ENCODE measurements around the gene SLC19A1. TPM values are rescaled to one million over a fixed set of nuclear protein-coding genes. Genes with fewer than 3 reads are reported as not detected.
A peak's percentile ranks its signal among the peaks of the same experiment; 100 is the strongest.

The SLC19A1 gene
- total and polyA plus RNA-seq, 4 donors, result 8.4 to 28.0 (median 13.0) TPM

DNA sequence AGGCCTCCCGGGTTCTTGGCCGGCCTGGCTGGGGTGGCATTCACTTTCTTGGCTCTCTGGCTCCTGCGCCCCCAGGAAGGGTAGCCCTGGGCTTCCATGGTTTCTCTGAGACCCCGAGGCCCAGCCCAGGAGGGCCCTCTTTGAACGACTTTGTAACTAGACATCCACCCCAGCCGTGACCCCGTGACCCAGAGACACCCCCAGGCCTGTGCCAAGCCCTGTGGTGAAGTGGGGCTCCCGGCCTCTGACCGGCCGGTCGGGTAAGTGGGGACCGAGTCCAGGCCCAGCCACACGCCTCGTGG lies 73.3 kb downstream of the SLC19A1 start:
- WGBS, result 47% methylated on average over 14 of the region's 14 CpGs
- no peaks in the 10 kb centered on the region for H3K27me3 ChIP-seq (ENCODE audit: control insufficient read depth in 4 of 4, insufficient read depth in 4 of 4, low read length in 3 of 4)
- no peak overlapping the region for H3K9ac ChIP-seq (ENCODE audit: low read depth in 1 of 2, low read length in 2 of 2)
- H3K27ac ChIP-seq (ENCODE audit: low read depth in 1 of 2, low read length in 2 of 2), result peak overlapping the region; percentile 34 to 85
- TF ChIP-seq, protein P1, sequence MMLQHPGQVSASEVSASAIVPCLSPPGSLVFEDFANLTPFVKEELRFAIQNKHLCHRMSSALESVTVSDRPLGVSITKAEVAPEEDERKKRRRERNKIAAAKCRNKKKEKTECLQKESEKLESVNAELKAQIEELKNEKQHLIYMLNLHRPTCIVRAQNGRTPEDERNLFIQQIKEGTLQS (IDR thresholded peaks at IDR 0.05), result no peak
- TF ChIP-seq HNF4A (conservative IDR thresholded peaks at IDR 0.05) (no peak), TAF1 (conservative IDR thresholded peaks at IDR 0.05) (no peak), GABPA (IDR thresholded peaks at IDR 0.05 in 1 of 2, conservative IDR thresholded peaks at IDR 0.05 in 1 of 2) (no peak), YY1 (IDR thresholded peaks at IDR 0.05) (no peak)
- DNase-seq (ENCODE audit: low spot score), result no peak
- H3K4me1 ChIP-seq (ENCODE audit: control insufficient read depth in 4 of 4, insufficient read depth in 4 of 4, low read length in 3 of 4), result peaks cover 26 to 97% (median 84%) of the 10 kb centered on the region in 4 donors
- peaks cover 0 to 4% (median 2%) of the 10 kb centered on the region in 4 donors for H3K36me3 ChIP-seq (ENCODE audit: control insufficient read depth in 4 of 4, insufficient read depth in 3 of 4, low read depth in 1 of 4, low read length in 3 of 4)
- H3K4me3 ChIP-seq (ENCODE audit: low read depth in 1 of 3, low read length in 3 of 3), result no peak overlapping the region
- no peaks in the 10 kb centered on the region for H3K9me3 ChIP-seq (ENCODE audit: control insufficient read depth in 4 of 4, low read length in 3 of 4)

DNA sequence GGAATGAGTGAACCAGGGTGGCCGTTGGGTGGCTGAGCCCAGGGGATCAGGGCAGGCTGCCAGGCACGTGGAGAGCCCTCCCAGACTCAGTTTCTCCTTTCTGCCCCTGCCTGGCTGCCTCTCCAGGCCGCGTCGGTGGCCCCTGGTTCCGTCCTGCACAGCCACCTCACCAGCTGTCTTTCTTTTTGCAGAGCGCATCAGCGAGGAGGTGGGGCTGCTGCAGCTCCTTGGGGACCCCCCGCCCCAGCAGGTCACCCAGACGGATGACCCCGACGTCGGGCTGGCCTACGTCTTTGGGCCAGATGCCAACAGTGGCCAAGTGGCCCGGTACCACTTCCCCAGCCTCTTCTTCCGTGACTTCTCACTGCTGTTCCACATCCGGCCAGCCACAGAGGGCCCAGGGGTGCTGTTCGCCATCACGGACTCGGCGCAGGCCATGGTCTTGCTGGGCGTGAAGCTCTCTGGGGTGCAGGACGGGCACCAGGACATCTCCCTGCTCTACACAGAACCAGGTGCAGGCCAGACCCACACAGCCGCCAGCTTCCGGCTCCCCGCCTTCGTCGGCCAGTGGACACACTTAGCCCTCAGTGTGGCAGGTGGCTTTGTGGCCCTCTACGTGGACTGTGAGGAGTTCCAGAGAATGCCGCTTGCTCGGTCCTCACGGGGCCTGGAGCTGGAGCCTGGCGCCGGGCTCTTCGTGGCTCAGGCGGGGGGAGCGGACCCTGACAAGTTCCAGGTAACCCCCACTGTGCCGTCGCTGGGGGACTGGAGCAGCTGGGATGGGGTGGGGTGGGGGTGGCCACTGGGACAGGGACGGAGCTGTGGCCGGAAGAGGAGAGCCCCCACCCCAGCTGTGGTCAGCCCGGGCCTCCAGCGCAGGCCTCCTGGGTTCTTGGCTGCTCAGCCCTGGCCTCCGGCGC lies 73.9 kb downstream of the SLC19A1 start:
- no peak overlapping the region for H3K4me3 ChIP-seq (ENCODE audit: low read depth in 1 of 3, low read length in 3 of 3)
- peak overlapping the region; percentile 34 to 85 for H3K27ac ChIP-seq (ENCODE audit: low read depth in 1 of 2, low read length in 2 of 2)
- TF ChIP-seq FOXA1 (IDR thresholded peaks at IDR 0.05) (no peak), SP1 (IDR thresholded peaks at IDR 0.05) (no peak), RAD21 (IDR thresholded peaks at IDR 0.05) (no peak), FOXA2 (IDR thresholded peaks at IDR 0.05) (no peak), JUND (IDR thresholded peaks at IDR 0.05) (no peak), TAF1 (conservative IDR thresholded peaks at IDR 0.05) (no peak)
- TF ChIP-seq, protein P2, sequence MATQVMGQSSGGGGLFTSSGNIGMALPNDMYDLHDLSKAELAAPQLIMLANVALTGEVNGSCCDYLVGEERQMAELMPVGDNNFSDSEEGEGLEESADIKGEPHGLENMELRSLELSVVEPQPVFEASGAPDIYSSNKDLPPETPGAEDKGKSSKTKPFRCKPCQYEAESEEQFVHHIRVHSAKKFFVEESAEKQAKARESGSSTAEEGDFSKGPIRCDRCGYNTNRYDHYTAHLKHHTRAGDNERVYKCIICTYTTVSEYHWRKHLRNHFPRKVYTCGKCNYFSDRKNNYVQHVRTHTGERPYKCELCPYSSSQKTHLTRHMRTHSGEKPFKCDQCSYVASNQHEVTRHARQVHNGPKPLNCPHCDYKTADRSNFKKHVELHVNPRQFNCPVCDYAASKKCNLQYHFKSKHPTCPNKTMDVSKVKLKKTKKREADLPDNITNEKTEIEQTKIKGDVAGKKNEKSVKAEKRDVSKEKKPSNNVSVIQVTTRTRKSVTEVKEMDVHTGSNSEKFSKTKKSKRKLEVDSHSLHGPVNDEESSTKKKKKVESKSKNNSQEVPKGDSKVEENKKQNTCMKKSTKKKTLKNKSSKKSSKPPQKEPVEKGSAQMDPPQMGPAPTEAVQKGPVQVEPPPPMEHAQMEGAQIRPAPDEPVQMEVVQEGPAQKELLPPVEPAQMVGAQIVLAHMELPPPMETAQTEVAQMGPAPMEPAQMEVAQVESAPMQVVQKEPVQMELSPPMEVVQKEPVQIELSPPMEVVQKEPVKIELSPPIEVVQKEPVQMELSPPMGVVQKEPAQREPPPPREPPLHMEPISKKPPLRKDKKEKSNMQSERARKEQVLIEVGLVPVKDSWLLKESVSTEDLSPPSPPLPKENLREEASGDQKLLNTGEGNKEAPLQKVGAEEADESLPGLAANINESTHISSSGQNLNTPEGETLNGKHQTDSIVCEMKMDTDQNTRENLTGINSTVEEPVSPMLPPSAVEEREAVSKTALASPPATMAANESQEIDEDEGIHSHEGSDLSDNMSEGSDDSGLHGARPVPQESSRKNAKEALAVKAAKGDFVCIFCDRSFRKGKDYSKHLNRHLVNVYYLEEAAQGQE (IDR thresholded peaks at IDR 0.05), result no peak
- H3K9ac ChIP-seq (ENCODE audit: low read depth in 1 of 2, low read length in 2 of 2), result no peak overlapping the region
- H3K36me3 ChIP-seq (ENCODE audit: control insufficient read depth in 4 of 4, insufficient read depth in 3 of 4, low read depth in 1 of 4, low read length in 3 of 4), result peaks cover 0 to 4% (median 2%) of the 10 kb centered on the region in 4 donors
- H3K4me1 ChIP-seq (ENCODE audit: control insufficient read depth in 4 of 4, insufficient read depth in 4 of 4, low read length in 3 of 4), result peaks cover 27 to 96% (median 86%) of the 10 kb centered on the region in 4 donors
- WGBS, result 72% methylated on average over 45 of the region's 45 CpGs
- no peak for DNase-seq (ENCODE audit: low spot score)
- no peaks in the 10 kb centered on the region for H3K9me3 ChIP-seq (ENCODE audit: control insufficient read depth in 4 of 4, low read length in 3 of 4)
- H3K27me3 ChIP-seq (ENCODE audit: control insufficient read depth in 4 of 4, insufficient read depth in 4 of 4, low read length in 3 of 4), result no peaks in the 10 kb centered on the region

DNA sequence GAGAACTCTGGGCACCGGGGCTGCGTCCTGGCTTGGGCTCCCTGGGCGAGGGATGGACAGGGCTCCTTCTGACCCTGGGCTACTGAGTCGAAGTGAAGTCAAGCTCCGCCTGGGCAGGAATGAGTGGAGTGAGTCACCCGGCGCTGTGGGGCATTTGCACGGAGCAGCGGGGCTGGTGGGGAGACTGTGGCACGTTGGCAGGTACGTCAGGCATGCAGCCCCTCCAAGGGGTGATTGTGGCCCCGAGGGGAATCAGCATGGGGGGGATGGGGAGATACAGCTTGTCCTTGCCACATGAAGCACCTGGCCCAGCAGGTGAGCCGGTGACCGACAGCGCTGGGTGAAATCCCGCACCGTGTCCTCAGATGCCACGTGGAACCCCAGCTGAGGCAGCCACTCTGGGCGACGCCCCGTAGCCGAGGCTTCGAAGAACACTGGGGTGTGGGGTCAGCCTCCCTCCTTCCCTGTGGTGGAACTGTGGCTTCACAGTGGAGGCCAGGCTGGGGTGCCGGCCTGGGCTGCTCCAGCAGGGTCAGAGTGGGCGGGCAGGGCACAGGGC lies 74.9 kb downstream of the SLC19A1 start:
- TF ChIP-seq TAF1 (conservative IDR thresholded peaks at IDR 0.05) (no peak), NR2F2 (IDR thresholded peaks at IDR 0.05) (no peak), JUND (IDR thresholded peaks at IDR 0.05) (no peak), RXRA (IDR thresholded peaks at IDR 0.05) (peak; percentile 11 to 35), SP1 (IDR thresholded peaks at IDR 0.05) (no peak)
- no peak overlapping the region for H3K9ac ChIP-seq (ENCODE audit: low read depth in 1 of 2, low read length in 2 of 2)
- peaks cover 25 to 96% (median 88%) of the 10 kb centered on the region in 4 donors for H3K4me1 ChIP-seq (ENCODE audit: control insufficient read depth in 4 of 4, insufficient read depth in 4 of 4, low read length in 3 of 4)
- H3K9me3 ChIP-seq (ENCODE audit: control insufficient read depth in 4 of 4, low read length in 3 of 4), result no peaks in the 10 kb centered on the region
- no peak overlapping the region for H3K4me3 ChIP-seq (ENCODE audit: low read depth in 1 of 3, low read length in 3 of 3)
- peak overlapping the region in 1 of 2 donors; percentile 44 for H3K27ac ChIP-seq (ENCODE audit: low read depth in 1 of 2, low read length in 2 of 2)
- 65% methylated on average over 25 of the region's 25 CpGs for WGBS
- peaks cover 0 to 4% (median 2%) of the 10 kb centered on the region in 4 donors for H3K36me3 ChIP-seq (ENCODE audit: control insufficient read depth in 4 of 4, insufficient read depth in 3 of 4, low read depth in 1 of 4, low read length in 3 of 4)
- DNase-seq (ENCODE audit: low spot score), result no peak
- H3K27me3 ChIP-seq (ENCODE audit: control insufficient read depth in 4 of 4, insufficient read depth in 4 of 4, low read length in 3 of 4), result no peaks in the 10 kb centered on the region
